ENCODE data around the gene ROBO3. TPM values are rescaled to one million over a fixed set of nuclear protein-coding genes. Genes with fewer than 3 reads are reported as not detected.

The ROBO3 gene
- total RNA-seq, 4 donors from 2014 or later: 5.6 to 38.6 (median 17.0) TPM

GRCh38 chr11:124875401-124875800 lies 10.2 kb downstream of the ROBO3 start:
- intact Hi-C loops (cut with DNase I; ENCODE audit: low total_unique reads) (no loop called here), in situ Hi-C loops (cut with MboI; ENCODE audit: low pct_ligation_motif_present in 1 of 4, low pct_unique_long_range_greater_than_20kb in 1 of 4, low sequenced_read_pairs in 3 of 4) (no loop called here)
- H3K36me3 ChIP-seq: no peaks in the 10 kb centered on the region
- H3K27me3 ChIP-seq: peaks cover 37% of the 10 kb centered on the region
- H3K4me1 ChIP-seq: peaks cover 0 to 17% (median 9%) of the 10 kb centered on the region in 4 donors
- H3K27ac ChIP-seq: no peak overlapping the region
- WGBS, 2 donors (ENCODE audit: low coverage in 1 of 2): 56% methylated on average over 3 of the region's 3 CpGs; no CpG with 5 or more reads in 1 of the 2 donors
- peak overlapping the region in 1 of 4 donors; percentile 65 for H3K4me3 ChIP-seq
- no peaks in the 10 kb centered on the region for H3K9me3 ChIP-seq
- TF ChIP-seq, protein P1, sequence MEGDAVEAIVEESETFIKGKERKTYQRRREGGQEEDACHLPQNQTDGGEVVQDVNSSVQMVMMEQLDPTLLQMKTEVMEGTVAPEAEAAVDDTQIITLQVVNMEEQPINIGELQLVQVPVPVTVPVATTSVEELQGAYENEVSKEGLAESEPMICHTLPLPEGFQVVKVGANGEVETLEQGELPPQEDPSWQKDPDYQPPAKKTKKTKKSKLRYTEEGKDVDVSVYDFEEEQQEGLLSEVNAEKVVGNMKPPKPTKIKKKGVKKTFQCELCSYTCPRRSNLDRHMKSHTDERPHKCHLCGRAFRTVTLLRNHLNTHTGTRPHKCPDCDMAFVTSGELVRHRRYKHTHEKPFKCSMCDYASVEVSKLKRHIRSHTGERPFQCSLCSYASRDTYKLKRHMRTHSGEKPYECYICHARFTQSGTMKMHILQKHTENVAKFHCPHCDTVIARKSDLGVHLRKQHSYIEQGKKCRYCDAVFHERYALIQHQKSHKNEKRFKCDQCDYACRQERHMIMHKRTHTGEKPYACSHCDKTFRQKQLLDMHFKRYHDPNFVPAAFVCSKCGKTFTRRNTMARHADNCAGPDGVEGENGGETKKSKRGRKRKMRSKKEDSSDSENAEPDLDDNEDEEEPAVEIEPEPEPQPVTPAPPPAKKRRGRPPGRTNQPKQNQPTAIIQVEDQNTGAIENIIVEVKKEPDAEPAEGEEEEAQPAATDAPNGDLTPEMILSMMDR (IDR thresholded peaks at IDR 0.05): no peak
- TF ChIP-seq POLR2AphosphoS5 (IDR thresholded peaks at IDR 0.05) (no peak), EP300 (IDR thresholded peaks at IDR 0.05; ENCODE audit: low read depth) (no peak)
- DNase-seq: no peak

DNA sequence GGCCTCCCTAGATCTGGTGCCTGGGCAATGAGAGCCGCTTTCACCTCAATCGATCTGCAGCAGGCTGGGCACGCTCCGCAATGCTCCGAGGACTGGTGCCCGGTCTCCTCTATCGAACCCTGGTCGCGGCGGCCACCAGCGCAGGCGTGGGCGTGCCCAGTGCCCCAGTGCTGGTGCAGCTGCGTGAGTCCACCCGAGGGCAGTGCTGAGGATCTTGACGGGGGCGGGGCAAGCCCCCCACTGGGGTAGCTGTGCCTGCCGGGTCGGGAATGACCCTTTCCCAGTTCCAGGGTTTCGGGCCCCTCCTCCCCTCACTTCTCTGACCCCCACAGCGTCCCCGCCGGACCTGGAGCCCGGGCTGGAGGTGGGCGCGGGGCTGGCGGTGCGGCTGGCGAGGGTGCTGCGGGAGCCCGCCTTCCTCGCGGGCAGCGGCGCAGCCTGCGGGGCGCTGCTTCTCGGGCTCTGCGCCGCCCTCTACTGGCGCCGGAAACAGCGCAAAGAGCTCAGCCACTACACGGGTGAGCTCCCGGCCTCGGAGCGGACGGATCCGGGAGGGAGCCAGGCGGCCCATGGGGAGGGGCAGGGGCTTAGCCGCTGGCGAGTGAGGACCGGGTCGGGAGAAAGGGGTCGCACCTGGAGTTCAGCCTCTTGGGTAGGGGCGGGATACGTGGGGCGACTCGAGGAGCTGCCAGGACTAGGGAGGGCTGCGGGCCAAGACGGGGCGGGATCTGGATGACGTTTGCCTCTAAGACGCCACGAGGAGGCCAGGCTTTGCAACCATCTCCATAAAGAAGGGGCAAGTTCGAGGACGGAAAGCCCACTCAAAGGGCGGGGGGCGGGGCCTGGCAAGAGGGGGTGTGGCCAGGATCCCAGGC lies 10.9 kb downstream of the ROBO3 start:
- peak; percentile 84 for DNase-seq
- peaks cover 0 to 17% (median 9%) of the 10 kb centered on the region in 4 donors for H3K4me1 ChIP-seq
- in situ Hi-C loops (cut with MboI; ENCODE audit: low pct_ligation_motif_present in 1 of 4, low pct_unique_long_range_greater_than_20kb in 1 of 4, low sequenced_read_pairs in 3 of 4) (no loop called here), intact Hi-C loops (cut with DNase I; ENCODE audit: low total_unique reads) (no loop called here)
- 2% methylated on average over 38 of the region's 69 CpGs; no CpG with 5 or more reads in 1 of the 2 donors for WGBS, 2 donors (ENCODE audit: low coverage in 1 of 2)
- TF ChIP-seq, protein P1 (IDR thresholded peaks at IDR 0.05): peak; percentile 47 to 86 (median 73)
- TF ChIP-seq EP300 (IDR thresholded peaks at IDR 0.05; ENCODE audit: low read depth) (no peak), POLR2A (IDR thresholded peaks at IDR 0.05) (peak; percentile 35), POLR2AphosphoS5 (IDR thresholded peaks at IDR 0.05) (peak in 2 of 3 donors; percentile 54 to 56)
- no peaks in the 10 kb centered on the region for H3K36me3 ChIP-seq
- peaks cover 30% of the 10 kb centered on the region for H3K27me3 ChIP-seq
- peak overlapping the region; percentile 33 to 65 (median 42) for H3K4me3 ChIP-seq
- peak overlapping the region; percentile 70 to 88 (median 86) for H3K27ac ChIP-seq
- no peaks in the 10 kb centered on the region for H3K9me3 ChIP-seq

GRCh38 chr11:124876818-124877630 lies 11.8 kb downstream of the ROBO3 start:
- H3K9me3 ChIP-seq: no peaks in the 10 kb centered on the region
- H3K27ac ChIP-seq: peak overlapping the region; percentile 70 to 88 (median 86)
- 9 to 52% methylated on average over 9 to 28 of the region's 30 CpGs for WGBS, 2 donors (ENCODE audit: low coverage in 1 of 2)
- H3K4me3 ChIP-seq: peak overlapping the region in 3 of 4 donors; percentile 40 to 65 (median 44)
- TF ChIP-seq, protein P1 (IDR thresholded peaks at IDR 0.05): no peak
- TF ChIP-seq POLR2A (IDR thresholded peaks at IDR 0.05) (no peak), EP300 (IDR thresholded peaks at IDR 0.05; ENCODE audit: low read depth) (no peak), POLR2AphosphoS5 (IDR thresholded peaks at IDR 0.05) (no peak)
- H3K36me3 ChIP-seq: no peaks in the 10 kb centered on the region
- peaks cover 21% of the 10 kb centered on the region for H3K27me3 ChIP-seq
- in situ Hi-C loops (cut with MboI; ENCODE audit: low pct_ligation_motif_present in 1 of 4, low pct_unique_long_range_greater_than_20kb in 1 of 4, low sequenced_read_pairs in 3 of 4) (no loop called here), intact Hi-C loops (cut with DNase I; ENCODE audit: low total_unique reads) (no loop called here)
- peaks cover 0 to 18% (median 9%) of the 10 kb centered on the region in 4 donors for H3K4me1 ChIP-seq
- no peak for DNase-seq

- 83 to 85% methylated on average over 1 to 10 of the region's 10 CpGs for WGBS, 2 donors (ENCODE audit: low coverage in 1 of 2)
- peaks cover 0 to 23% (median 9%) of the 10 kb centered on the region in 4 donors for H3K4me1 ChIP-seq
- intact Hi-C loops (cut with DNase I; ENCODE audit: low total_unique reads): no loop called here
- no peak for DNase-seq
- in situ Hi-C loops (cut with MboI; ENCODE audit: low pct_ligation_motif_present in 1 of 4, low pct_unique_long_range_greater_than_20kb in 1 of 4, low sequenced_read_pairs in 3 of 4): no loop called here
- no peak overlapping the region for H3K4me3 ChIP-seq
- peak overlapping the region in 2 of 4 donors; percentile 70 to 86 for H3K27ac ChIP-seq
- peaks cover 16% of the 10 kb centered on the region for H3K27me3 ChIP-seq
- TF ChIP-seq POLR2A (IDR thresholded peaks at IDR 0.05): no peak
- TF ChIP-seq, protein P1 (IDR thresholded peaks at IDR 0.05): no peak
- TF ChIP-seq POLR2AphosphoS5 (IDR thresholded peaks at IDR 0.05): no peak
- TF ChIP-seq EP300 (IDR thresholded peaks at IDR 0.05; ENCODE audit: low read depth): no peak
- H3K36me3 ChIP-seq: no peaks in the 10 kb centered on the region
- no peaks in the 10 kb centered on the region for H3K9me3 ChIP-seq
These were observed 12.3 kb downstream of the ROBO3 start for GRCh38 chr11:124877631-124877909.

Measured in transverse colon (tissue), 4 donors.